ENCODE results near the gene PASK.

GRCh38 chr2:241091734-241092445, 57.4 kb downstream of the PASK start:
- TF ChIP-seq POLR2A (IDR thresholded peaks at IDR 0.05) (no peak), CTCF (IDR thresholded peaks at IDR 0.05 in 4 of 5, conservative IDR thresholded peaks at IDR 0.05 in 1 of 5) (no peak)

Data from gastrocnemius medialis (tissue), 4 donors.